Panc1 (cell line): ENCODE results near the gene VWA5B2. TPM values are rescaled to one million over a fixed set of nuclear protein-coding genes. Genes with fewer than 3 reads are reported as not detected.

ENCODE experiments used
- ATAC-seq: fragments of 200-7000 bp; cut with Tn5 transposase; 2 replicates; pipeline ENCODE4 v1.9.1; 2020; ENCODE audit warnings: mild to moderate bottlenecking, moderate library complexity
- BruUV-seq: library from RNA; stranded (reverse); fragments of 400-500 nt; replicated peaks from 2 replicates; lab custom pipeline; 2021; lab: Mats Ljungman, UMichigan
- CTCF ChIA-PET: fragments of 300-600 bp; sonication (Branson Sonifier 250); formaldehyde crosslinking; loops from one replicate; lab custom pipeline; 2022; ENCODE audit warnings: antibody characterized with exemption; lab: Charles Lee
- POLR2A ChIA-PET: fragments of 300-600 bp; sonication (Branson Sonifier 250); formaldehyde crosslinking; loops from one replicate; lab custom pipeline; 2022; ENCODE audit warnings: antibody characterized with exemption; lab: Charles Lee
- DNase-seq: peaks from one replicate; pipeline ENCODE4 v3.0.0-alpha.2; 2010; ENCODE audit warnings: low read depth, low spot score
- H3K27ac ChIP-seq: 2 replicates; pipeline ENCODE4 v1.5.1; 2011; ENCODE audit warnings: mild to moderate bottlenecking, low read length, inconsistent platforms
- H3K27me3 ChIP-seq: fragments of 200-500 bp; sonication (Bioruptor generic); 2 replicates; pipeline ENCODE4 v1.6.0; 2014; ENCODE audit warnings: low read length, inconsistent platforms; ENCODE audit not compliant: control insufficient read depth, insufficient read depth
- H3K36me3 ChIP-seq: fragments of 200-500 bp; sonication (Bioruptor generic); 2 replicates; pipeline ENCODE4 v1.5.1; 2014; ENCODE audit warnings: inconsistent platforms, mild to moderate bottlenecking, low read length, moderate library complexity; ENCODE audit not compliant: control insufficient read depth, insufficient read depth
- H3K4me1 ChIP-seq: 2 replicates; pipeline ENCODE4 v1.5.1; 2011; ENCODE audit warnings: inconsistent platforms, mild to moderate bottlenecking, low read length, moderate library complexity; ENCODE audit not compliant: control insufficient read depth, insufficient read depth
- H3K4me3 ChIP-seq, 2 experiments: 2 replicates each; pipeline ENCODE4 v1.5.1; 2011 to 2012; ENCODE audit warnings: low read depth in 2 of 2, low read length in 2 of 2, mild to moderate bottlenecking in 2 of 2, inconsistent platforms in 1 of 2, moderate library complexity in 1 of 2
- H3K9me3 ChIP-seq: fragments of 200-500 bp; sonication (Bioruptor generic); 2 replicates; pipeline ENCODE4 v1.5.1; 2014; ENCODE audit warnings: low read depth, mild to moderate bottlenecking, inconsistent platforms, low read length, moderate library complexity; ENCODE audit not compliant: control insufficient read depth, insufficient read depth
- CTCF ChIP-seq: fragments of 450-650 bp; IDR thresholded peaks from 2 replicates; pipeline ENCODE4 v1.5.1; 2017; ENCODE audit warnings: mild to moderate bottlenecking
- POLR2AphosphoS5 ChIP-seq: IDR thresholded peaks from 2 replicates; pipeline ENCODE4 v1.6.1; 2012; ENCODE audit warnings: mild to moderate bottlenecking, low read depth, low read length, moderate library complexity
- REST ChIP-seq, 2 experiments: IDR thresholded peaks; 2 replicates each; pipeline ENCODE4 v1.6.1; 2011 to 2012; ENCODE audit warnings: low read depth in 2 of 2, control low read depth in 1 of 2, low read length in 1 of 2, mild to moderate bottlenecking in 1 of 2, moderate library complexity in 1 of 2; ENCODE audit not compliant: insufficient read depth in 1 of 2
- SIN3A ChIP-seq: IDR thresholded peaks from 2 replicates; pipeline ENCODE4 v1.6.1; 2012; ENCODE audit warnings: low read depth, mild to moderate bottlenecking, low read length, moderate library complexity, borderline replicate concordance; ENCODE audit not compliant: insufficient read depth
- TCF7L2 ChIP-seq: IDR thresholded peaks from 2 replicates; pipeline ENCODE4 v1.6.1; 2011; ENCODE audit warnings: mild to moderate bottlenecking, low read depth, low read length, inconsistent platforms
- in situ Hi-C: cut with HindIII; loops from 2 replicates; pipeline ENCODE4 v1.10.0; 2016; ENCODE audit warnings: low sequenced_read_pairs, low pct_unique_long_range_greater_than_20kb
- intact Hi-C: fragments of 100-400 bp; cut with micrococcal nuclease; formaldehyde crosslinking; loops from one replicate; pipeline ENCODE4 v1.10.0; 2022; ENCODE audit not compliant: unreplicated experiment
- total RNA-seq: library from RNA; stranded (reverse); gene quantifications from one replicate; pipeline ENCODE4 v1.2.1, GENCODE V29; 2021; ENCODE audit not compliant: unreplicated experiment

VWA5B2 gene
- total RNA-seq, 1 experiment from 2014 or later = 0.28 TPM

GRCh38 chr3:184181596-184181995, 47.8 kb upstream of the VWA5B2 start:
- no peaks in the 10 kb centered on the region for H3K9me3 ChIP-seq
- POLR2A ChIA-PET = interaction anchor here (0.5 kb wide), 1 partner anchor 44 kb away, joined by 5 read pairs; no protein-coding TSS in a partner anchor
- DNase-seq = no peak
- peaks cover 31% of the 10 kb centered on the region for H3K36me3 ChIP-seq
- no TSS peak for BruUV-seq
- H3K27ac ChIP-seq = no peak overlapping the region
- TF ChIP-seq POLR2AphosphoS5 (no peak), CTCF (no peak), REST (IDR thresholded peaks at IDR 0.05; ENCODE audit: insufficient read depth in 1 of 2, low read depth in 2 of 2, low read length in 1 of 2) (no peak), TCF7L2 (no peak), SIN3A (no peak)
- H3K4me3 ChIP-seq = no peak overlapping the region
- H3K4me1 ChIP-seq = peaks cover 11% of the 10 kb centered on the region
- in situ Hi-C loops (no loop called here), intact Hi-C loops (no loop called here)
- CTCF ChIA-PET = no interaction called here
- H3K27me3 ChIP-seq = no peaks in the 10 kb centered on the region
- no peak for ATAC-seq

- TF ChIP-seq SIN3A (no peak), CTCF (no peak), TCF7L2 (no peak), POLR2AphosphoS5 (no peak), REST (IDR thresholded peaks at IDR 0.05; ENCODE audit: insufficient read depth in 1 of 2, low read depth in 2 of 2, low read length in 1 of 2) (no peak)
- no peak for DNase-seq
- H3K27ac ChIP-seq = no peak overlapping the region
- CTCF ChIA-PET = no interaction called here
- no peak overlapping the region for H3K4me3 ChIP-seq
- ATAC-seq = no peak
- POLR2A ChIA-PET = interaction anchor here (0.6 kb wide), 3 partner anchors 9 to 46 kb away, joined by 3 to 6 read pairs (median 3); partner anchors contain the start of gene AP2M1
- in situ Hi-C loops (no loop called here), intact Hi-C loops (no loop called here)
- no peaks in the 10 kb centered on the region for H3K9me3 ChIP-seq
- peaks cover 15% of the 10 kb centered on the region for H3K4me1 ChIP-seq
- no TSS peak for BruUV-seq
- peaks cover 31% of the 10 kb centered on the region for H3K36me3 ChIP-seq
- no peaks in the 10 kb centered on the region for H3K27me3 ChIP-seq
Measured at GRCh38 chr3:184183679-184184078, 45.7 kb upstream of the VWA5B2 start.
